ENCODE data around the gene GRM3.

Gene GRM3

DNA sequence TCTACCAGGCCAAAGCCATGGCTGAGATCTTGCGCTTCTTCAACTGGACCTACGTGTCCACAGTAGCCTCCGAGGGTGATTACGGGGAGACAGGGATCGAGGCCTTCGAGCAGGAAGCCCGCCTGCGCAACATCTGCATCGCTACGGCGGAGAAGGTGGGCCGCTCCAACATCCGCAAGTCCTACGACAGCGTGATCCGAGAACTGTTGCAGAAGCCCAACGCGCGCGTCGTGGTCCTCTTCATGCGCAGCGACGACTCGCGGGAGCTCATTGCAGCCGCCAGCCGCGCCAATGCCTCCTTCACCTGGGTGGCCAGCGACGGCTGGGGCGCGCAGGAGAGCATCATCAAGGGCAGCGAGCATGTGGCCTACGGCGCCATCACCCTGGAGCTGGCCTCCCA lies 142.7 kb downstream of the GRM3 start:
- no peak for DNase-seq (ENCODE audit: low spot score)

DNA sequence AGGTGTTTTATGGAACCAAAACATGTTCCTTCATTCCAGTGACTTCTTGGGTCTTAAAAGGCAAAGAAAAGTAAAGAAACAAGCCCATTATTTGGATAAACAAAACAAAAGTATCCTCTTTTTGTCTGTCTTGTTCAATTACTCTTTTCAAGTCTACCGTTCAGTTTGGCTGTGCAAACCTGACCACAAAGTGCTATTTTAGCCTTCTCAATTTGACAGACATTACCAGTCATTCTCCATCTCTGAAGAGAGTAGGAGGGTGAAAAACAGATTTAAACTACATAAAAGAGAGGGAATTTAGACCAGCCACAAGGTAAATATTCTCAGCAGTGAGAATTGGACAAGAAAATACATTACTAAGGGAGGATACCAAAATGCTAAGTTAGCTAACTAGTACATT lies 145.2 kb downstream of the GRM3 start:
- no peak for DNase-seq (ENCODE audit: low spot score)

DNA sequence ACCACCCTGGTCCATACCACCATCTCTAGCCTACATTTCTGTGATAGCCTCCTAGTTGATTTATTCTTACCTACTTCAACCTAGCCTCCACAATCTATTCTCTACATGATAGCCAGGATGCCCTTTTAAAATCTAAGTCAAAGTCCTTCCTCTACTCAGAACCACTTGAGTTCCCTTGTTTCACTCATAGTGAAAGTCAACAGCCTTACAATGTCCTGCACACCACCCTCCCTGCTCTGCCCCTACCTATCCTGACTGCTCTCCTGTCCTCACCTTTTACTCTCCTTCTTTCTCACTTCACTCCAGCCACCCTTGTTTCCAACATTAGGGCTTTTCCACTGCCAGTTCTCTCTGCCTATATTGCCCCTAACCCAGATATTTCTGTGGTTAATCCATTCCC lies 146.7 kb downstream of the GRM3 start:
- DNase-seq (ENCODE audit: low spot score), result no peak

DNA sequence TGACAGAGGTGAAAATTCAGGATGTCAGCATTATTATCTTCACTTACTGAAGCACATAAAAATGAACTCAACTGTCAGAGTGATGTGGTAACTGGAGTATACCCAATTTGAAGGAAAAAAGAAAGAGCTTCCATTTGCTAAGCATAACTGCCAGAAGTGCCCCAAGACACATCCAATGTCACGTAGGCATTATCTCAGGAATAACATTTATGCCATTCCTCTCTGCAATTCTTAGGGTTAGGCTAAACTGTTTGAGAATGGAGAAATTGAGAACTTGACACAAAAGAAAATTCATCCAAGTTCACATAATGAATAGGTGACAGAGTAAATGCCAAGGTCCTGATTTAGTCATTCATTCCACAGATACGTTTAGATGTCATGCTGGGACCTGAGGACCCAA lies 148.6 kb downstream of the GRM3 start:
- DNase-seq (ENCODE audit: low spot score), result no peak

DNA sequence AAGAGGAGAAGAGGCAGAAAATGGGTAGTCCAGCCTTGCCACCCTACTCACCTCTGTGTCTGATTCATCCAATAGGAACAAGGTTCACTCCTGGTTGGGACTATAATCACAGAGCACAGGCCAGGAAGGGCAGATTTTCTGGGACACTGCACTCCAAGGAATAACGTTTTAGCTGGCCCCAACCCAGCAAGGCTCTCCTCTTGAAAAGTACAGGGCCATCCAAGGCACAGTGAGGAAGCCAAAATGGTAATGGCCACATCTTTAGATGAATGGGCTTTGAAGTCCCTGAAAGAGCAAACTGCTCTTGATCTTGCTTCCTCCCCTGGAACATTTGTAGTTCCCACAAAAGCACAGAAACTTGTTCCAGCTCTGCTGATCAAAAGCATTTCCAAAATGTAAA lies 149.4 kb downstream of the GRM3 start:
- peak; percentile 22 for DNase-seq (ENCODE audit: low spot score)

DNA sequence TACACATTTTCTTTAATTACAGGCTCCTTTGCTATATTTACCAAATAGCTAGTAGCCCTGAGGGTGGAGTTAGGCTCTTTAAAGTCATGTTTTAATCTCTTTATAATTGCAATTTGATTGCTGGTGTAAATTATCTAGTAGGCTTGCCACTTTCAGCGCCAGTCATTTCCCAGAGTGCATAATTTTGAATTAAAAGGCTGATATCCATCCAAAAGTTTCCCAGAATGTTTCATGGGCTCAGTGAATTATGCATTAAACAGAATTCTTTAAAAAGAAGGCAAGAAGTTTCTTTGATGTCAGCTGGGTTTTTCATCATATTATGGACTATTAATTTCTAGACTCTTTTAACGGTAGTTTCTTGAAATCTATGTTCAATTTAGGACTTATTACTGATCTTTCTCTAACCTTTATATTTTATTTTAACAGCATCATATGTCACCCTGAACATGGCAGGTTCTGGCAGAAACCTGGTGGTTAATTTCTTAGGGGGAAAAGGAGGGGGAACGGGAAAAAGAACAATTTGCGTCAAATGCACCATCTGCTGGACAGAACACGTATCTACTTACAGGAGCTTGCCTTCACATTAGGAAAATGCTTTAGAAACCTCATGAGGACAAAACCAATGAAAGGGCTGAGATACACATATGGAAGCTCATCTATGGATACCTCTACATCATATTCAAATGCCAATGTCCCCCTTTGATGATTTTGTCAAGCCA lies 171.1 kb downstream of the GRM3 start:
- DNase-seq (ENCODE audit: low spot score), result peak; percentile 83

DNA sequence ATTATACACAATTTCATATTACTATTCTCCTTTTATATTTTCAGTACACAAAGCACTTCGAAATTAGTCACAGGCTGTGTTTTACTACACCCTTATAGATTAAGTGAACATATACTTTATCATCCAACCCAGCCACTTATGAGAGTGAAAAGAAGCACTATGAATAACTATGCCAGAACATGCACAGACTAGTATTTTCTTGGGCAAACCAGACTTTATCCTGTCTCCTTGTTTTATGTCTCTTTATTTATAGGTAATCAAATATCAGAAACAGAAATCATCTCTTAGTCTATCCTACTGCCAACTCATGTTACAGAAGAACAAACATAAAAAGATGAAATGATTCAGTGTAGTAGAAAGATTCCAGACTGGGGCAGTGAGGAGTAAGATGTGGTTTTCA lies 171.8 kb downstream of the GRM3 start:
- no peak for DNase-seq (ENCODE audit: low spot score)

DNA sequence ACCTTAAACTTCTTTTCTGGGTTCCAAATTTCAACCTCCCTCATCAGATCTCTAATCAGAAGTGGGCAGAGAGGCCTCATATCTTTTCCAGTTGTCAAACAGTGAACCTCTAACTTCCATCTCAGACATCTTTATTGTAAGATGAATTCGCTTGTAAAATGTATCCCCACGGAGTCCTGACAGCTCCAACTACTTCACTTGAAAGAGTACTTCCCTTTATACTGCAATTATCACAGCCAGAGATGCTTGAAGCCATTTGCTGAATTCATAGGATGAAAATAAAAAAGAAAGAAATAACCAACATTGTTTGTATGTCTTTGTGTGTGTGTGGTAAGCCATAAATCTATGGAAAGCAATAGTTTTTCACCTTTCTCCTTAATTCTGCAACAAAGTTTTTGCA lies 175.2 kb downstream of the GRM3 start:
- no peak for DNase-seq (ENCODE audit: low spot score)

DNA sequence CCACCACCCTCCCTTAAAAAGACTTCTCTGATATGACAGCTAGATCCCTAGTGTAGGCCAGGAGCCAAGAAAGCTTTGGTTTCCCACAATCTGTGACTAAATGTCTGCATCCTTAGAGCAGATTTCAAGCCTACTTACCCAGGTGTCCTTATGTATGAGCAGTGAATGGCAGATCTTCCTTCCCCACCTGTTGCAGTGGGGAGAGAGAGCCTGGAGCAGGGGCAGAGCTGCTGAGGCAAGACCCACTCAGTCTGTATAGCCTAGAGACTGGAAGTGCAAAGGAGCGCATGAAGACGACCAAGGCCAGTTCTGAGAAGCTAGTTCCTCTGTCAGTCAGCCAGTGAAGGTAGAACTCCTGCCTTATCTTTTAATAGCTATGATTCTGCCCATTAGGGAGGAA lies 180.1 kb downstream of the GRM3 start:
- DNase-seq (ENCODE audit: low spot score), result no peak

DNA sequence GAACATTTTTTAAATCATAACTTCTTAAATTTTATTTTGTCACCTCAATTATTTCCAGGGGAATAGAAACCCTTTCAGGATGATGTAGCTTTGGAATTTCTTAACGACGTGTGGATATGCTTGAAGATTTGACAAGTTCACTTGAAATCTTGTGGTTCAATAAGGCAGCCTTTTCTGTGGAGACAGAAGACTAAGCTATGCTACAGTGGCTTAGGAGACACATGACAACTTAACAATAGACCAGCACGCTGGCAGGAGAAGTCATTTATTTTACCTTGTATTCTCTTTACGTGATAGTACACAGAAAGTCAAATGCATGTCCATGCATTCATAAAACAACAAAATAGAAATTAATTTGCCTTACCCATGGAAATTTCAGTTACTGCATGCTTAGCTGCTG lies 181.6 kb downstream of the GRM3 start:
- no peak for DNase-seq (ENCODE audit: low spot score)

DNA sequence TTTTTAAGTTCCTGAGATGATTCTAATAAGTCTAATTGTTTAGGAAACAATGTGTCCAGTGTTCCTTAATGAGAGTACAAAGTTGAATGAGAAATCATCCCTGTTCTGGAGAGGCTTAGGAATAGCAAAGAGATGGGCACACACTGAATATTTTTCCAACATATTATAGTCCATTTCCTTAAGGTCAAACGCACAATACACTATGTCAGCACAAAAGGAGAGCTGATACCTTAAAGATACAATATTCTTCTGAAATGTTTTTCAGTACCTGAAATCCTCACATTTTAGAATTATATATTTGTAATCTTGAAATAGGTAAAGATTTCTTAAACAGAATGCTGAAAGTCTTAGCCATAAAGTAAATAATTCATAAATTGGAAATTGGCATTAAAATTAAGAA lies 183.2 kb downstream of the GRM3 start:
- no peak for DNase-seq (ENCODE audit: low spot score)

DNA sequence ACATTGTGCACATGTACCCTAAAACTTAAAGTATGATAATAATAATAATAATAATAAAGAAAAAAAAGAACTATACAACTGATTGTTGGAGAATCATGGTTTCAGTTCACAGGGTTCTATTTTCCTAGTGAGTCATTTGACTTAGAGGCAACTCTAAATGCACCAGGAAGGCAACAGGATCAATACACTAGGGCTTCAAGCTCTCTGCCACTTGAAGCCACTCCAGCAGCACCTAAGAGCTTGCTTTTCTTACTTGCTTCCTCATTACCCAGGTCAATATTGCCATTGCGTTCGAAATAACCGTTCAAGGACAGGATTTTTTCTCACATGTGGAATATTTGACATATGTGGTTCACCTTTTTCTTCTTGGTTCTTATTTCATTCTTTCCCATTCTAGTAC lies 189.7 kb downstream of the GRM3 start:
- DNase-seq (ENCODE audit: low spot score), result no peak

DNA sequence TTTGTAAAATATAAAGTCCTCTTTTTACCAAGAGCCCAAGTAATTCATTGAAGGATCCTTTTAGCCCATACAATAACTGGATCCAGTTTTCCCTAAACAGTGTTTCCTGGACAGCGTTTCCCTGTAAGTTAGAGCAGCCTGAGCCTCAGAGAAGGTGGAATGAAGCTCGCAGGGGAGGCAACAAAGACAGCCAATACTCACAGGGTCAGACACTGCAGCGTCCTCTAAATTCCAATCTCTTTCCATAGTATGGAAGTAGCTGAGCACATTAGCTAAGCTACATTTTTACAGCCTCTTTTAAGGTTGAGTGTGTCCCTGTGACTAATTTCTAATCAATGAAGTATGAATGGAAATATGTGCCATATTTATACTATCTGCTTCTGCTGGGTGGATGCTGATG lies 193.5 kb downstream of the GRM3 start:
- DNase-seq (ENCODE audit: low spot score), result no peak

DNA sequence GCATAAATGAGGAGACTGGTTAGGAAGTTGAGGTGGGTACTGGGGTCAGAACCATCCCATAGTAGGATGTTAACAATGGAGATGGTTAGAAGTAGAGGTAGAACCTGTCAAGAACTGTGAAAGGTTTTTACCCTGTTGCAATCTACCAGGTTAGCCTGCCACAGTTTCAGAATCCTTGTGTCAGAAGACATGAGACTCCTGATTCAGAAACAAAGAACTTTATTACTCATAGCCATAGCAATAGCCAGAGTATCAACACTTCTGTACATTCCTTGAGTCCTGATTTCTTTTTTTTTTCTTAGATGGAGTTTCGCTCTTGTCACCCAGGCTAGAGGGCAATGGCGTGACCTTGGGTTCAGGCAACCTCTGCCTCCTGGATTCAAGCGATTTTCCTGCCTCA lies 200.9 kb downstream of the GRM3 start:
- no peak for DNase-seq (ENCODE audit: low spot score)

DNA sequence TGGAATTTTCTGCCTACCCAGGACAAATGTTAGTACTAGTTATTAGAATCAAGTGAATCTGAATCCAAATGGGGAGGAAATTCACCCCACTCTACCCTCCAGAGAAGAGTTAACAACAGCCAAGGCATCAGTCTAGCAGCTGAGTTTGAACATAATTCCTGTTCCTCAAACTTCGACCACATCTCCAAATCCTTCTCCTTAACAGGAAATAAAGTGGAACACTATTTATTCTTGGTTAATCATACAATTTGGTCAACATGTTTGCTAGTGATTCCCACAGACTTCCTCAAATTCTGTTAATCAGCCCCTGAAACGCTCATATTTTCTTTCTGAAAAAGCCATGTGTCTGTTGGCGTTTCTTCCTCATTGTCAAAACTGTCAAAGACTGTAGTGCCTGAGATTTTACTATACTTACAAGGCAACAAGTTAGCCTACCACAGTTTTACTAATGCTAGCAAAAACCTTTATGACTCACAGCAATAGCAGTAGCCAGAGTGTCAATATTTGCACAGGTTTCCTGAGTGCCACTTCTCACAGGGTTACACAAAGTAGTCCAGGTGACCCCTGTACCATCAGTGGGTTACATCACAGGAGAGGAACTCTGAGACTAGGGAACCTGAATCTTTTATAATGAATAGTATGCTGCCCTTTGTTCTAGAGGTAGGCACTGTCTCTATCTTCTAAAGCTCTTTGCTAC lies 202.9 kb downstream of the GRM3 start:
- DNase-seq (ENCODE audit: low spot score), result no peak

DNA sequence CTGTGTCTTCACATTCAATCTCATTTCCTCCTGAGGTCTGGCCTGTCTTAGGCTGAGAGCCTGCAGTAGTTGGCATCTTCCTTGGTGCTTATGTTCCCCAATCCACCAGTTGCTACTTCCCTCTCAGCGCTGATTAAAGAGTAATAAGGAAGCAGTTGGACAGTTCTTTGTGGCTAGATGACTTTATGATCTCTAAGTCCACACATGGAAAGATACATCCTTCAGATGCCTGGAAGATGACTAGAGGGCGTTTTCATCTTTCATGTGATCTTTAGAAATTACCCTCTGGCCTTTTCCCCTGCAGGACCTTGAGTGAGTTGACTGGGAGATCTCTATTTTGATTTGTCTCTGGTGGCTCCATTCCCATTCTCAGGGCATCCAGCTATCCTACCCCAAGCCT lies 204.5 kb downstream of the GRM3 start:
- DNase-seq (ENCODE audit: low spot score), result no peak

DNA sequence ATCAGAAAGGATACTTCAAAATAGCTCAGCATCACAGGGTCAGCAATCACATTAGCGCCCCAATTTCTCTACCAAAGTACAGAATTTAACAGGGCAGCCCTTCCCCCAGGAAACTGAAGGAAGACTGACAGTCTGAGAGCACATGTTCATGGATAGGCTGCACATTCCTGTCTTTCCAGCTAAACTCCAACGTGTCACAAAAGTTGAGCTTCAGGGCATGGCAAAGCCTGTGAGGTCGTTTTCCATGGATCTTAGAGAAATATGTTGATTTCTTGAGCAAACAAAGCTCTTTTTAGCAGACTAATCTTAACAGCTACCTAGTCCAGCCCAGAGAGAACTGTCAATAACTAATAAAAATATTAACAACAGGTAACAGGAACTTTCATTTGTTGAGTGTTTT lies 207.9 kb downstream of the GRM3 start:
- DNase-seq (ENCODE audit: low spot score), result no peak

DNA sequence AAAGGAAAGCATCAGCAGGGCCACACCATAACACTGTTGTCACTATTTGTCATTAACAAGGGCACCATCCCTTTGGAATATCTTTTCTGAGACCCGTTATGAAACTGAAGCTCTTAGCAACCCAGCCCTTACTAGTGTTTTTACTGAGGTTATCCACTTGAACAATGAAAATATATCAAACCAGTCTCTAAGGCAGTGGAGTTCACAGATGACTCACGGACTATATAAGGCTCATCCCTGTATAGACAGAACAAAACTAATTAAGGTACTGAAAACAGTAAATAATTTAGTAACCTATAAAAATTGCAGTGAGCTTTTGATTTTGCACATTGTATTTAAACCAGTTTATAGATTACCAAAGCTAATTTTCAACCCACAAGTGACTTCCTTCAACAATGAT lies 219.7 kb downstream of the GRM3 start:
- no peak for DNase-seq (ENCODE audit: low spot score)

DNA sequence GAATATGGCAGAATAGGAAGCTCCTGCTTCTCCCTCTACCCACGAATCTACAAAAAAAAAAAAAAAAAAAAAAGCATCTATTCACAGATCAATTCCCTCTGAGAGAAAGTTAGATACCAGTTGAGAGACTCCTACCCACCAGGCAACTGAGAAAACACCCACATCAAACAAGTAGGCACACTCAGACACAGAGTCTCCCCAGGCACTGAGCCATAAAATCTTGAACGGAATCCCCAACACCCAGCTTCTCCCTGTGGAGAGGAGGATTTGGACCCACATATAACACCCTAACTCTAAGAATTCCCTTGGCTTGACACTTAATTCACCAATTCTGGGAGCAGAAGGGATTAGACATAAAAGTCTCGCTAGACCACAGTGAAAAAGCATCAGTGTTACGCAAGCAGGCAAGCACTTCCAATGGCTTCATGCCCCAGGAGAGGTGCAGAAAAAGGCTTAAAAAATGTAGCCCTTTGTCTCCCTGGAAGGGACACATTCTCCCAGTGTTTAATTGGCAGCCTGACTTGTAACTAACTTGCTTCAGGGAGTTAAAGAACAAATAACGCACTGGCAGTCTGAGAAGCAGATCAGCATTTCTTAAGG lies 223.6 kb downstream of the GRM3 start:
- DNase-seq (ENCODE audit: low spot score), result peak; percentile 67

DNA sequence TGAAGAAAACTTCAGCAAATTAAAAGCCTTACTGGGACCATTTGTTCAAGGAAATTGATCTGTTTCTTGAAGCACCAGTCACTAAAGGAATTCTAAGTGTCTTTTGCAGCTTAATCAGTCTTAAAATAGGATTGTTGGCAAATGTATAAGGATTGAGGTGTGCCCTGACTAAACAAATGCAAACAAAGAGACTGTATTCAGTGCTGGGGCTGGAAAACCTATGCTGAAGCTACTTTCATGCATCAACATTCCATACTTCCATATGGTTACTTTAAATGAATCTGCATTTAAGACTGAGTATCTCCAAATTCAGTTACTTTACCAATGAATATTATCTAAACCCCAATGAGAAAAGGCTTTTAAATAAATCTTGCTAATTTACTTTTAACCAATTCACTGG lies 232.4 kb downstream of the GRM3 start:
- no peak for DNase-seq (ENCODE audit: low spot score)

DNA sequence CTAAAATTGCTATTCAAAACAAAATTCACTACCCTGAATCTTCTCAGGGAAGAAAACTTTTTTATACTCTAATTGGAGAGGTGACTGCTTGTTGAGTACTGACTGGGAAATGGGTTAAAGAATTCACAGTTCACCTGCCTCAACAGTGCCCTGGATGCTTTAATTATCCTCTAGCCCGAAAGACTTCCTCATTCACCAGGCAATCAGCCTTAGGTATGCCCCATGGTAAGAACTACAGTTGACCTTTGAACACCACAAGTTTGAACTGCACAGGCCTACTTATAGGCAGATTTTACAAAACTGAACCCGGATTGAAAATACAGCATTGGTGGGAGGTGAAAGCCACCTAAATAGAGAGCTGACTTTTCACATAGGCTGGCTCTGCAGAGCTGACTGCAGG lies 240.4 kb downstream of the GRM3 start:
- DNase-seq (ENCODE audit: low spot score), result no peak

DNA sequence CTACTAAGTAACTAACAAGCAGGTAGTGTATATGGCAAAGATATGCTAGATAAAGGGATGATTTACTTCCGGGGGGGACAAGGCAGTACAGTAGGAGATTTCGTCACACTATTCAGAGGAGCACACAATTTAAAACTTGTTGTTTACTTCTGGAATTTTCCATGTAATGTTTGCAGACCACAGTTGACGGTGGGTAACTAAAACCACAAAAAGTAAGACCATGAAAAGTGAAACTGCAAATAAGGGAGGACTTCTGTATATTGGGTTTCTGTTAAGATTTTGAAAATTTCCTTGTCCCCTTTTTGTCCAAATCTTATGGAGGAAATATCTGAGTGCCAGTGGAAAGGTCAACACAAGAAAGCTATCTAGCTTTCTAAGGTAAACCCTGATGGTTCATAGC lies 245.8 kb downstream of the GRM3 start:
- no peak for DNase-seq (ENCODE audit: low spot score)

DNA sequence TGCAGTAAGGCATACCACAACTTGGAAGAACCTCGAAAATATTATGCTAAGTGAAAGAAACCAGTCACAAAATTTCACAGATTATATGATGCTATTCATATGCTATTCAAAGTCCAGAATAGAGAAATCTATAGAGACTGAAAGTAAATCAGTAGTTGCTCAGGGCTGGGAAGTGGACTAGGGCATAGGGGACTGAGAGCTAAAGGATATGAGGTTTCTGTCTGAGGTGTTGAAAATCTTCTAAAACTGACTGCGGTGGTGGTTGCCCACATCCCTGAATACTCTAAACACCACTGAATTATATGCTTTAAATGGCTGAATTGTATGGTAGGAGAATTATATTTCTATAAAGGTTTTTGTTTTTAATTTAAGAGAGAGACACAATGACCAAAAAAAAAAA lies 254.5 kb downstream of the GRM3 start:
- DNase-seq (ENCODE audit: low spot score), result no peak

DNA sequence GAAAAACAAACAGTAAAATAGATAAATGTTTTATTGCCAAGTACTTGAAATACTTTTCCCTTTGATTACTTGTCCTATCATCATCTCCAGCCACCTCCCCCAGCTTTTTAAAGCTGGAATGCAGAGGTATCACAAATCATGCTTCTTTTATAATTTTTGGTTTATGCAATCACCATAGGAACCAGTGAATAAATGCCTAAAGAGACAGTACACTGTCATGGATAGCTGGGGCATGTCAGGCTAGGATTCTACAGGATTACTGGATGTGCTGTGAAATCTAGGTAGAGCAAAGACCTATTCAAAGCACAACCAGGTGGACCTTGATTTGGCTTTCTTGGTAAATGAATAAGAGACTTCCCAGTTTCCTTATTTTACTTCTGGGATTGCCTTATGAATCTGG lies 257.2 kb downstream of the GRM3 start:
- DNase-seq (ENCODE audit: low spot score), result no peak
